CD14-positive monocyte (primary cell): ENCODE measurements around the gene PLK1. TPM values are rescaled to one million over a fixed set of nuclear protein-coding genes. Genes with fewer than 3 reads are reported as not detected.

Experiments used
- DNase-seq, 3 donors: peaks; one replicate each; pipeline ENCODE4 v3.0.0-alpha.2; 2011 to 2022
- H2AFZ ChIP-seq: 2 replicates; pipeline ENCODE4 v1.6.0; 2012; ENCODE audit warnings: mild to moderate bottlenecking, low read depth, low read length, inconsistent platforms; ENCODE audit not compliant: insufficient read depth, poor library complexity, severe bottlenecking
- H3K27ac ChIP-seq, 2 donors: 1 replicate in 1 of 2; 2 replicates in 1 of 2; pipeline ENCODE4 v1.5.1; 2012 to 2013; ENCODE audit warnings: low read length in 2 of 2, control low read depth in 1 of 2, inconsistent platforms in 1 of 2, low read depth in 1 of 2, mild to moderate bottlenecking in 1 of 2
- H3K27me3 ChIP-seq, 2 donors: one replicate each; pipeline versions ENCODE4 v1.6.0 to v1.6.1; 2011 to 2013; ENCODE audit warnings: low read length in 2 of 2; ENCODE audit not compliant: control insufficient read depth in 2 of 2, insufficient read depth in 2 of 2
- H3K36me3 ChIP-seq, 2 donors: replicated peaks in 1 of 2; 1 replicate in 1 of 2; 2 replicates in 1 of 2; pipeline versions ENCODE4 v1.5.1 to v1.6.1; 2012 to 2013; ENCODE audit warnings: low read length in 2 of 2, control low read depth in 1 of 2, inconsistent platforms in 1 of 2, mild to moderate bottlenecking in 1 of 2; ENCODE audit not compliant: insufficient read depth in 2 of 2, control insufficient read depth in 1 of 2
- H3K4me1 ChIP-seq, 2 donors: 1 replicate in 1 of 2; 2 replicates in 1 of 2; pipeline versions ENCODE4 v1.5.1 to v1.6.1; 2012 to 2013; ENCODE audit warnings: low read length in 2 of 2, control low read depth in 1 of 2, inconsistent platforms in 1 of 2, mild to moderate bottlenecking in 1 of 2, moderate library complexity in 1 of 2; ENCODE audit not compliant: insufficient read depth in 2 of 2, control insufficient read depth in 1 of 2
- H3K4me2 ChIP-seq: replicated peaks from 2 replicates; pipeline ENCODE3; 2012; ENCODE audit warnings: low read length, moderate library complexity, mild to moderate bottlenecking; ENCODE audit not compliant: poor library complexity, severe bottlenecking; ENCODE audit errors: extremely low read depth
- H3K4me3 ChIP-seq, 3 experiments: fragments of 200-600 bp in 1 of 3; sonication (generic) in 1 of 3; replicated peaks in 1 of 3; 1 replicate in 2 of 3; 2 replicates in 1 of 3; pipeline ENCODE4 v1.5.1; 2011 to 2013; ENCODE audit warnings: low read length in 3 of 3, mild to moderate bottlenecking in 3 of 3, control low read depth in 2 of 3, low read depth in 2 of 3, inconsistent platforms in 1 of 3, moderate library complexity in 1 of 3
- H3K79me2 ChIP-seq: 2 replicates; pipeline ENCODE4 v1.6.0; 2012; ENCODE audit warnings: mild to moderate bottlenecking, control low read depth, inconsistent platforms, low read length, moderate library complexity; ENCODE audit not compliant: insufficient read depth
- H3K9ac ChIP-seq: 2 replicates; pipeline ENCODE4 v1.6.0; 2017; ENCODE audit warnings: low read length, mild to moderate bottlenecking; ENCODE audit not compliant: insufficient read depth, poor library complexity, severe bottlenecking
- H3K9me3 ChIP-seq, 2 donors: replicated peaks in 1 of 2; 1 replicate in 1 of 2; 2 replicates in 1 of 2; pipeline versions ENCODE4 v1.5.1 to v1.6.1; 2012 to 2013; ENCODE audit warnings: low read length in 2 of 2, control low read depth in 1 of 2; ENCODE audit not compliant: control insufficient read depth in 1 of 2, insufficient read depth in 1 of 2
- H4K20me1 ChIP-seq: 2 replicates; pipeline ENCODE4 v1.6.0; 2012; ENCODE audit warnings: mild to moderate bottlenecking, low read length, control low read depth, moderate library complexity; ENCODE audit not compliant: insufficient read depth
- H3K27ac Mint-ChIP-seq, 7 donors: one replicate each; pipeline ENCODE4 v1.8.0; 2020; ENCODE audit warnings: mild to moderate bottlenecking in 7 of 7, mixed read lengths in 7 of 7, moderate library complexity in 6 of 7, inconsistent platforms in 2 of 7
- H3K27me3 Mint-ChIP-seq, 3 donors: one replicate each; pipeline ENCODE4 v1.8.0; 2021 to 2022; ENCODE audit warnings: low read depth in 3 of 3, mild to moderate bottlenecking in 3 of 3, mixed read lengths in 3 of 3, moderate library complexity in 3 of 3, inconsistent platforms in 1 of 3
- H3K36me3 Mint-ChIP-seq, 2 donors: one replicate each; pipeline ENCODE4 v1.8.0; 2020; ENCODE audit warnings: mixed read lengths in 2 of 2, inconsistent platforms in 1 of 2, mild to moderate bottlenecking in 1 of 2
- H3K4me1 Mint-ChIP-seq: one replicate; pipeline ENCODE4 v1.8.0; 2020; ENCODE audit warnings: mild to moderate bottlenecking, mixed read lengths
- H3K4me3 Mint-ChIP-seq, 2 donors: one replicate each; pipeline ENCODE4 v1.8.0; 2020; ENCODE audit warnings: mild to moderate bottlenecking in 2 of 2, mixed read lengths in 2 of 2, moderate library complexity in 1 of 2
- H3K9me3 Mint-ChIP-seq, 7 donors: one replicate each; pipeline ENCODE4 v1.8.0; 2020 to 2022; ENCODE audit warnings: mixed read lengths in 7 of 7, mild to moderate bottlenecking in 6 of 7, moderate library complexity in 6 of 7, inconsistent platforms in 2 of 7
- WGBS: methylation state at CpG from one replicate; pipeline ENCODE4 v1.1.5; 2013; ENCODE audit warnings: missing lambda C conversion rate; ENCODE audit not compliant: insufficient coverage; 5-methylcytosine and 5-hydroxymethylcytosine counted together
- intact Hi-C, 2 donors: fragments of 100-400 bp; cut with micrococcal nuclease; formaldehyde crosslinking; loops; one replicate each; pipeline versions ENCODE4 v1.15.0 to v1.15.1; 2023
- polyA plus RNA-seq, 3 donors: library from polyadenylated mRNA; depleted of rRNA in 1 of 3; unstranded in 2 of 3; stranded (reverse) in 1 of 3; fragments of 300-500 nt in 2 of 3; fragments of >200 nt in 1 of 3; fragmentation: Illumina TruSeq in 2 of 3; gene quantifications; 1 replicate in 2 of 3; 2 replicates in 1 of 3; pipeline ENCODE4 v1.2.3, GENCODE V29; 2012 to 2021
- TF ChIP-seq, protein P1 (sequence below): fragments of 200-600 bp; IDR thresholded peaks from one replicate; pipeline ENCODE4 v1.8.0; 2022; ENCODE audit warnings: antibody characterized with exemption, mild to moderate bottlenecking

The PLK1 gene
- polyA plus RNA-seq, 3 donors: 3.5 TPM; not detected in 2

DNA sequence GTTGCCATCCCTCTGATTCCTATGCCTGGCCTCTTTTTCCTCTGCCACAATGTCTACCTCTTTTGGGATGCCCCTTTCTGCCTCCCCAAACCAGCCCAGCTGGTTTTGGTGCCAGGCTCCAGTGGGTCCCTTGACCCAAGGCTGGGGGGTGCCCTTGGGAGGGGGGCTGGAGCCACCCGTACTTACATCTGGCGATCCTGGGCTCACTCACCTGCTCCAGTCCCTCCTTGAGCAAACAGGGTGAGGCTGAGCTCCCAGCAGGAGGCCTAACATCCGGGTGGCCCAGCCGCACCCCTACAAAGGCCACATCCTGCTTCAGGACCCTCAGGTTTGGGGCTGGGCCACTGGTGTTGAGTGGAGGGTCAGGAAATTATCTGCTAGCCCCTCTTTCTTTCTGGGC, 33.1 kb downstream of the PLK1 start:
- no peak overlapping the region for H3K27ac ChIP-seq
- no peak overlapping the region for H2AFZ ChIP-seq
- no peaks in the 10 kb centered on the region for H4K20me1 ChIP-seq
- no peak for DNase-seq
- peaks cover 21 to 45% of the 10 kb centered on the region in 2 donors for H3K27me3 ChIP-seq
- peaks cover 4 to 25% (median 21%) of the 10 kb centered on the region in 7 donors for H3K9me3 Mint-ChIP-seq
- H3K4me3 ChIP-seq: no peak overlapping the region
- TF ChIP-seq, protein P1, sequence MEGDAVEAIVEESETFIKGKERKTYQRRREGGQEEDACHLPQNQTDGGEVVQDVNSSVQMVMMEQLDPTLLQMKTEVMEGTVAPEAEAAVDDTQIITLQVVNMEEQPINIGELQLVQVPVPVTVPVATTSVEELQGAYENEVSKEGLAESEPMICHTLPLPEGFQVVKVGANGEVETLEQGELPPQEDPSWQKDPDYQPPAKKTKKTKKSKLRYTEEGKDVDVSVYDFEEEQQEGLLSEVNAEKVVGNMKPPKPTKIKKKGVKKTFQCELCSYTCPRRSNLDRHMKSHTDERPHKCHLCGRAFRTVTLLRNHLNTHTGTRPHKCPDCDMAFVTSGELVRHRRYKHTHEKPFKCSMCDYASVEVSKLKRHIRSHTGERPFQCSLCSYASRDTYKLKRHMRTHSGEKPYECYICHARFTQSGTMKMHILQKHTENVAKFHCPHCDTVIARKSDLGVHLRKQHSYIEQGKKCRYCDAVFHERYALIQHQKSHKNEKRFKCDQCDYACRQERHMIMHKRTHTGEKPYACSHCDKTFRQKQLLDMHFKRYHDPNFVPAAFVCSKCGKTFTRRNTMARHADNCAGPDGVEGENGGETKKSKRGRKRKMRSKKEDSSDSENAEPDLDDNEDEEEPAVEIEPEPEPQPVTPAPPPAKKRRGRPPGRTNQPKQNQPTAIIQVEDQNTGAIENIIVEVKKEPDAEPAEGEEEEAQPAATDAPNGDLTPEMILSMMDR: no peak
- intact Hi-C loops: no loop called here
- no peak overlapping the region for H3K27ac Mint-ChIP-seq
- H3K9me3 ChIP-seq: peaks cover 8 to 16% of the 10 kb centered on the region in 2 donors
- H3K4me2 ChIP-seq: no peak overlapping the region
- no peaks in the 10 kb centered on the region for H3K4me1 ChIP-seq
- no peak overlapping the region for H3K9ac ChIP-seq
- H3K79me2 ChIP-seq: no peaks in the 10 kb centered on the region
- no peaks in the 10 kb centered on the region for H3K36me3 ChIP-seq
- H3K27me3 Mint-ChIP-seq: peaks cover 47 to 62% (median 57%) of the 10 kb centered on the region in 3 donors
- H3K36me3 Mint-ChIP-seq: no peaks in the 10 kb centered on the region
- peaks cover 2% of the 10 kb centered on the region for H3K4me1 Mint-ChIP-seq
- peak overlapping the region in 1 of 2 donors; percentile 66 for H3K4me3 Mint-ChIP-seq
- 83% methylated on average over 3 of the region's 4 CpGs for WGBS

DNA sequence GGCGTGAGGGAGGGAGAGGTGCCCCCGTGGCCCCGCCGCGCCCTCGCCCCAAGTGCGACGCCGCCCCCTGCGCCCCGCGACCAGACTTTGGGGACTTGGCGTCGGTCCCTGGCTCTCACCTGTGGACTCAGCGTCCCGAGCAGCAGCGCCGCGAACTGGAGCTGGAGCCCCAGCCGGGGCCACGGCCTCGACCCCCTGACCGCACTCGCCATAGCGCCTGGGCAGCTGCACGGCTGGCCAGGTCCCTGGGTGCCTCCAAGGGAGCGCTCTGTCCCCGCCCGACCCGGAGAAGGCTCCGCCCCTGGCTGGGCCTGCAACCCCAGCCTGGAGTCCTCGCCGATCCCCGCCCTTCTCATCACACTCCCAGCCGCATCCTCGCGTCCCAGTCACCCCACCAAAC, 34.3 kb downstream of the PLK1 start, which contains the start of gene ERN2:
Gene ERN2, minus strand, starts transcription at position 247 of the 400 bp plus-strand sequence. Its CDS starts 35 bp downstream, at position 212.
- 6% methylated on average over 37 of the region's 37 CpGs for WGBS
- peak within 1 kb of the TSS in 1 of 2 donors; percentile 81 for H3K4me3 Mint-ChIP-seq
- TF ChIP-seq, protein P1: no peak
- Histone ChIP-seq H3K27me3 (peaks cover 21 to 49% of the 10 kb centered on the region in 2 donors), H2AFZ (no peak within 1 kb of the TSS), H3K4me1 (no peaks in the 10 kb centered on the region), H3K4me3 (no peak within 1 kb of the TSS), H3K79me2 (no peaks in the 10 kb centered on the region), H3K4me2 (no peak within 1 kb of the TSS), H3K36me3 (no peaks in the 10 kb centered on the region), H4K20me1 (no peaks in the 10 kb centered on the region), H3K27ac (no peak within 1 kb of the TSS), H3K9ac (no peak within 1 kb of the TSS), H3K9me3 (peaks cover 8 to 16% of the 10 kb centered on the region in 2 donors)
- no peaks in the 10 kb centered on the region for H3K36me3 Mint-ChIP-seq
- no peak within 1 kb of the TSS for H3K27ac Mint-ChIP-seq
- peaks cover 4 to 25% (median 21%) of the 10 kb centered on the region in 7 donors for H3K9me3 Mint-ChIP-seq
- no peak for DNase-seq
- intact Hi-C loops: no loop called here
- peaks cover 2% of the 10 kb centered on the region for H3K4me1 Mint-ChIP-seq
- peaks cover 44 to 68% (median 66%) of the 10 kb centered on the region in 3 donors for H3K27me3 Mint-ChIP-seq
